Measurements from ENCODE around the gene CELF4.
A peak's percentile ranks its signal among the peaks of the same experiment; 100 is the strongest.

The CELF4 gene

GRCh38 chr18:37274309-37275236 lies 291.0 kb downstream of the CELF4 start:
- DNase-seq: no peak

- no peak for DNase-seq
Measured at GRCh38 chr18:37272841-37273240, 292.8 kb downstream of the CELF4 start.

- no peak for DNase-seq
Measured at GRCh38 chr18:37272226-37272625, 293.4 kb downstream of the CELF4 start.

GRCh38 chr18:37270666-37271052 lies 294.9 kb downstream of the CELF4 start:
- no peak for DNase-seq

- peak; percentile 12 for DNase-seq
Measured at GRCh38 chr18:37270038-37270665, 295.4 kb downstream of the CELF4 start.

- no peak for DNase-seq
Measured at GRCh38 chr18:37266290-37266689, 299.3 kb downstream of the CELF4 start.

- no peak for DNase-seq
Measured at GRCh38 chr18:37265382-37265781, 300.2 kb downstream of the CELF4 start.

- no peak for DNase-seq
Measured at GRCh38 chr18:37264956-37265355, 300.6 kb downstream of the CELF4 start.

- DNase-seq: no peak
Measured at GRCh38 chr18:37261988-37262387, 303.6 kb downstream of the CELF4 start.

GRCh38 chr18:37261246-37261840 lies 304.3 kb downstream of the CELF4 start:
- DNase-seq: no peak

GRCh38 chr18:37260367-37261093 lies 305.1 kb downstream of the CELF4 start:
- no peak for DNase-seq

GRCh38 chr18:37259711-37260110 lies 305.9 kb downstream of the CELF4 start:
- no peak for DNase-seq

- DNase-seq: no peak
Measured at GRCh38 chr18:37258819-37259218, 306.8 kb downstream of the CELF4 start.

- no peak for DNase-seq
Measured at GRCh38 chr18:37258131-37258530, 307.5 kb downstream of the CELF4 start.

- no peak for DNase-seq
Measured at GRCh38 chr18:37254973-37255372, 310.6 kb downstream of the CELF4 start.

GRCh38 chr18:37254236-37254754 lies 311.3 kb downstream of the CELF4 start:
- no peak for DNase-seq

GRCh38 chr18:37253394-37254235 lies 312.0 kb downstream of the CELF4 start:
- DNase-seq: no peak

GRCh38 chr18:37252854-37253393 lies 312.7 kb downstream of the CELF4 start:
- no peak for DNase-seq

GRCh38 chr18:37252342-37252741 lies 313.3 kb downstream of the CELF4 start:
- DNase-seq: no peak

- no peak for DNase-seq
Measured at GRCh38 chr18:37251679-37252078, 313.9 kb downstream of the CELF4 start.

- no peak for DNase-seq
Measured at GRCh38 chr18:37249895-37250618, 315.5 kb downstream of the CELF4 start.

All from effector CD4-positive, alpha-beta T cell (primary cell).